ENCODE results near the gene TCF4.
A peak's percentile ranks its signal among the peaks of the same experiment; 100 is the strongest.

Gene TCF4

DNA sequence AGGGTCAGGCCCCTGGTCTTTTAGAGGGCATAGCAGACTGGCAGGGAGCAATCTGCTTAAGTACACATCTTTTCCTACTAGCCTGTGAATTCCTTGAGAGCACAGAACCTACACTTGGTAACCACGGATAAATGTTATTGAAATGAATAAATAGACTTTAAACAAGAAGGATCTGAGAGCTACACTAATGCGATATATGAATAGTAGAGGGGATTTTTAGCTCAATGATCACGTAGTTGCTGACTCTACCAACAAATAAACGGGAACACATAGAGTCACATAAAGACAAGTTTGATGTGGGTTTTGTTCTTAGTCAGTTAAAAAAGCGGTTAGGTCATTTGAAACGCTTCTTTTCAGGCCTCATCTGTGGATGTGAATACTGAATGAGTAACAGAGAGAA lies 338.4 kb downstream of the TCF4 start:
- peak; percentile 43 for DNase-seq (ENCODE audit: low read depth)
- no peak overlapping the region for H3K4me3 ChIP-seq (ENCODE audit: control insufficient read depth, low read depth, low read length)
- TF ChIP-seq, protein P1, sequence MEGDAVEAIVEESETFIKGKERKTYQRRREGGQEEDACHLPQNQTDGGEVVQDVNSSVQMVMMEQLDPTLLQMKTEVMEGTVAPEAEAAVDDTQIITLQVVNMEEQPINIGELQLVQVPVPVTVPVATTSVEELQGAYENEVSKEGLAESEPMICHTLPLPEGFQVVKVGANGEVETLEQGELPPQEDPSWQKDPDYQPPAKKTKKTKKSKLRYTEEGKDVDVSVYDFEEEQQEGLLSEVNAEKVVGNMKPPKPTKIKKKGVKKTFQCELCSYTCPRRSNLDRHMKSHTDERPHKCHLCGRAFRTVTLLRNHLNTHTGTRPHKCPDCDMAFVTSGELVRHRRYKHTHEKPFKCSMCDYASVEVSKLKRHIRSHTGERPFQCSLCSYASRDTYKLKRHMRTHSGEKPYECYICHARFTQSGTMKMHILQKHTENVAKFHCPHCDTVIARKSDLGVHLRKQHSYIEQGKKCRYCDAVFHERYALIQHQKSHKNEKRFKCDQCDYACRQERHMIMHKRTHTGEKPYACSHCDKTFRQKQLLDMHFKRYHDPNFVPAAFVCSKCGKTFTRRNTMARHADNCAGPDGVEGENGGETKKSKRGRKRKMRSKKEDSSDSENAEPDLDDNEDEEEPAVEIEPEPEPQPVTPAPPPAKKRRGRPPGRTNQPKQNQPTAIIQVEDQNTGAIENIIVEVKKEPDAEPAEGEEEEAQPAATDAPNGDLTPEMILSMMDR (conservative IDR thresholded peaks at IDR 0.05; ENCODE audit: control insufficient read depth, insufficient read depth, low read depth, low read length) = no peak

DNA sequence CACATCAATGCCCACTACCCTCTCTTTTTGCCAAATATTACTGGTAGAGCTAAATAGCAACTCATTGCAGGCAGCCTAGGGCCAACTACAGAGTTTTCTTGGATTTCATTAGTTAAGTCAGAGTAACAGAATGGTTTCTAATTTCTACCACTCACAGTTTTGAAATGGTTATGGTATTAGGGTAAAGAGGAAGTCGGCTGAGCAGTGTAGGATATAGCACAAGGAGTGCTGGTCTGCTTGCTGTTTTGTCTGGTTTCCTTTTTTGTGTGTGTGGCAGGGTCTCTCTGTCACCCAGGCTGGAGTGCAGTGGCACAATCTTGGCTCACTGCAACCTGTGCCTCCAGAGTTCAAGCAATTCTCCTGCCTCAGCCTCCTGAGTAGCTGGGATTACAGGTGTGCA lies 339.5 kb downstream of the TCF4 start:
- TF ChIP-seq, protein P1 (conservative IDR thresholded peaks at IDR 0.05; ENCODE audit: control insufficient read depth, insufficient read depth, low read depth, low read length) = no peak
- DNase-seq (ENCODE audit: low read depth) = no peak
- no peak overlapping the region for H3K4me3 ChIP-seq (ENCODE audit: control insufficient read depth, low read depth, low read length)

DNA sequence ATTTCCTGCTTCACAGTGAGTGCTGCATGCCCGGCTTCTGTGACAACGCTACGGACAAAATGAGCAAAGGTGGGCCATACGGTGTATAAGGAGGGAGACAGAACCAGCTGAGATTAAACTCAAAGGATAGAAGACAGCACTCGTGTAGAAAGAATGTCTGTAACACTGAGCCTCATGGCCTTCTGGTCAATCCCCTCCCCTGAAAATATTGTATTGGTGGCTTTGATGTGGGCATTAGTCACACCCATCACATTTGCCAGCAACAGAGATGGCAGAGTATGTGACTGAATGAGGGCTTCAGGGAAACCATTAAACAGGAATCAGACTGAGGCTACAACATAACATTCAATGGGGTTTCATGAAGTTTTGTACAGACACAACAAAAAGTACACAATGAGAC lies 341.0 kb downstream of the TCF4 start:
- TF ChIP-seq, protein P1 (conservative IDR thresholded peaks at IDR 0.05; ENCODE audit: control insufficient read depth, insufficient read depth, low read depth, low read length) = no peak
- no peak overlapping the region for H3K4me3 ChIP-seq (ENCODE audit: control insufficient read depth, low read depth, low read length)
- DNase-seq (ENCODE audit: low read depth) = peak; percentile 38

DNA sequence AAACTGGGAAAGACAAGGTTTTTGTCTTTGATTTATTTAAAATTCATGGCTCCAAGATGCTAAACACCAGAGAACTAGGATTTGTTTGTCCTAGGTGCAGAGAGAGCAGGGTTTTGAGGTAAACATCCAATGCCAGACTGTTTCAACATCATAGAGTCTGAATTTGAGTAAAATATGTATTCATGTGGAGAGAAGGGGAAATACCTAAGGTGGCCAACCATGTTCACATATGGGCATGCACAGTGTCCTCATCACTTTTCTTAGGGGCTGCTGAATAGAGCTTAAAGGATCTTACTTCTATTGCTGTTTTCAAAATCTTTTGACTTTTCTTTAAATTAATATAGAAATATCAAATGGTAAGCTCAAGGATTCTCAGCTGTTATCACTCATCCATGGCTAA lies 341.7 kb downstream of the TCF4 start:
- DNase-seq (ENCODE audit: low read depth) = no peak
- H3K4me3 ChIP-seq (ENCODE audit: control insufficient read depth, low read depth, low read length) = no peak overlapping the region
- TF ChIP-seq, protein P1 (conservative IDR thresholded peaks at IDR 0.05; ENCODE audit: control insufficient read depth, insufficient read depth, low read depth, low read length) = no peak

DNA sequence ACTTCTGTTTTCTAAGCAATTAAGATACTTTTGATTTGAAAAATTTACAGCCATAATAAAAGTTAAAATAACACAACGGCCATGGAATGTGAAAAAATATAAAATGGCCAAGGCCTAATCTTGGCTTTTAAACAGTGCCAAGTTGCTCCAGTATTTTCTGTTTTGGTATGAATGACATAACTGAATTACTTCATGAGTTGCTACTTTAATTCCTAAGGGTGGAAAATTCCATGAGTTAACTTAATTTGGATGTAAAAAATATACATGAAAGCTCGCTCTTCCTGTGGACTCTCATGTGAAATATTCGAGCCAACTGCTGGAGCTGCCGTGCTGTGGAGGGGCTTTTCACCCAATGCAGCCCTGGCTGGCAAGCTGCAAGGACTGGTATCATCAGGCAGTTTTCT lies 342.8 kb downstream of the TCF4 start:
- no peak for DNase-seq (ENCODE audit: low read depth)
- TF ChIP-seq, protein P1 (conservative IDR thresholded peaks at IDR 0.05; ENCODE audit: control insufficient read depth, insufficient read depth, low read depth, low read length) = no peak
- no peak overlapping the region for H3K4me3 ChIP-seq (ENCODE audit: control insufficient read depth, low read depth, low read length)

DNA sequence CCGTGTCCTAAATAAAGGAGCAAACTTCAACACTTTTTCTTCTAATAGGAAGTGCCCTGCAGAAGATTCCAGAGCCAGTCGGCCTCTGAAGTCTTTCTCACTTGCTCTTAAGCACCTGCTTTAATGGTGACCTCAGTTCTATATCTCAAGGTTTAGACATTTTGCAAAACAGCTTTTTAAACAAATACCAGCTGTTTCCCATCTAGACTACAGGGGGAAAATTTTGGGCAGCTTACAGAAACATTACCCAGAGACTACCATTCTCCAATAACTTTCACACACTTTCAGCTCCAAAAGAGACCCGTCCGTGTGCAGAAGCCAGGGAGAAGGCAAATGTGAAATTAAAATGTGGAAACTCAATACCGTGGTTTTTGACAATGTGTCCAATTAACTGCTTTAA lies 343.4 kb downstream of the TCF4 start:
- peak; percentile 38 for DNase-seq (ENCODE audit: low read depth)
- TF ChIP-seq, protein P1 (conservative IDR thresholded peaks at IDR 0.05; ENCODE audit: control insufficient read depth, insufficient read depth, low read depth, low read length) = no peak
- H3K4me3 ChIP-seq (ENCODE audit: control insufficient read depth, low read depth, low read length) = no peak overlapping the region

DNA sequence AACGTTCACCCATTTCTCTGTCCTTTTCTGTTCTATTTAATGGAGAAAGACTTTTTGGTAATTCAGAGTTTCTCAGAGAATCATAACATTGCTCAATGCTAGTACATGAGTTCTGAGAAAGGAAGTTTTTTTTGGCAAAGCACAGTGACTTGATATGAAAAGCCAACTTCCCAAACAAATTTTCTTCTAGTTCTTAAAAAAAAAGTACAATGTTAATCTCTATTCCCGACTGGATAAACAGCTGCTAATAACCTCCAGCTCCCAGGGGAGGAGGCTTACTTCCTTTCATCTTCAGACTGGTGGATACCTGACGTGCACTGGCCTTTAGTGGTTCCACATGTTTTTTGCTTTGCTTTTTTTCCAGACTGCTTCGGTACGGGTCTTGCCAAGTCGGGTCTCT lies 344.1 kb downstream of the TCF4 start:
- TF ChIP-seq, protein P1 (conservative IDR thresholded peaks at IDR 0.05; ENCODE audit: control insufficient read depth, insufficient read depth, low read depth, low read length) = no peak
- H3K4me3 ChIP-seq (ENCODE audit: control insufficient read depth, low read depth, low read length) = no peak overlapping the region
- peak; percentile 88 for DNase-seq (ENCODE audit: low read depth)

Data from fibroblast of mammary gland (primary cell).